Nephron (organoid): ENCODE results near the gene TRIM74.
"Not testable (repeated sequence)": the region's sequence is repeated elsewhere in the genome, so short reads cannot be mapped to it uniquely, and the experiment has no call there.

Experiments
- H3K27ac Mint-ChIP-seq, 3 experiments: 2 replicates each; pipeline ENCODE4 v1.8.0; 2020; ENCODE audit warnings: mixed read lengths in 3 of 3, mild to moderate bottlenecking in 2 of 3, moderate library complexity in 1 of 3
- H3K27me3 Mint-ChIP-seq: 2 replicates; pipeline ENCODE4 v1.8.0; 2021; ENCODE audit warnings: low read depth, mild to moderate bottlenecking, moderate library complexity, mixed read lengths
- H3K36me3 Mint-ChIP-seq: 2 replicates; pipeline ENCODE4 v1.8.0; 2020; ENCODE audit warnings: low read depth, mixed read lengths
- H3K4me1 Mint-ChIP-seq: 2 replicates; pipeline ENCODE4 v1.8.0; 2020; ENCODE audit warnings: mixed read lengths
- H3K4me3 Mint-ChIP-seq, 3 experiments: 2 replicates each; pipeline ENCODE4 v1.8.0; 2020; ENCODE audit warnings: mild to moderate bottlenecking in 3 of 3, mixed read lengths in 3 of 3, moderate library complexity in 2 of 3
- H3K9me3 Mint-ChIP-seq: 2 replicates; pipeline ENCODE4 v1.8.0; 2020; ENCODE audit warnings: mixed read lengths
- TF ChIP-seq, protein P1 (sequence below), 3 experiments: fragments of 200-600 bp; sonication (generic); IDR thresholded peaks; one replicate each; pipeline ENCODE4 v1.5.0; 2021; ENCODE audit warnings: antibody characterized with exemption in 3 of 3; ENCODE audit not compliant: unreplicated experiment in 3 of 3

TRIM74 gene

DNA sequence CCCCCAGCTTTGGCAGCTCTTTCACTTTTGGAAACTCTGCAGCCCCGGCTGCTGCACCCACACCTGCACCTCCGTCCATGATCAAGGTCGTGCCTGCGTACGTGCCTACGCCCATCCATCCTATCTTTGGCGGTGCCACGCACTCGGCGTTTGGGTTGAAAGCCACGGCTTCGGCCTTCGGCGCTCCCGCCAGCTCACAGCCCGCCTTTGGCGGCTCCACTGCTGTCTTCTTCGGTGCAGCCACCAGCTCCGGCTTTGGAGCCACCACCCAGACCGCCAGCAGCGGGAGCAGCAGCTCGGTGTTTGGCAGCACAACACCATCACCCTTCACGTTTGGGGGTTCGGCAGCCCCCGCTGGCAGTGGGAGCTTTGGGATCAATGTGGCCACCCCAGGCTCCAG, 26.3 kb downstream of the TRIM74 start:
- peaks cover 22% of the 10 kb centered on the region for H3K36me3 Mint-ChIP-seq
- not testable (repeated sequence) for H3K27me3 Mint-ChIP-seq, H3K27ac Mint-ChIP-seq, H3K9me3 Mint-ChIP-seq, H3K4me3 Mint-ChIP-seq
- peaks cover 11% of the 10 kb centered on the region for H3K4me1 Mint-ChIP-seq

DNA sequence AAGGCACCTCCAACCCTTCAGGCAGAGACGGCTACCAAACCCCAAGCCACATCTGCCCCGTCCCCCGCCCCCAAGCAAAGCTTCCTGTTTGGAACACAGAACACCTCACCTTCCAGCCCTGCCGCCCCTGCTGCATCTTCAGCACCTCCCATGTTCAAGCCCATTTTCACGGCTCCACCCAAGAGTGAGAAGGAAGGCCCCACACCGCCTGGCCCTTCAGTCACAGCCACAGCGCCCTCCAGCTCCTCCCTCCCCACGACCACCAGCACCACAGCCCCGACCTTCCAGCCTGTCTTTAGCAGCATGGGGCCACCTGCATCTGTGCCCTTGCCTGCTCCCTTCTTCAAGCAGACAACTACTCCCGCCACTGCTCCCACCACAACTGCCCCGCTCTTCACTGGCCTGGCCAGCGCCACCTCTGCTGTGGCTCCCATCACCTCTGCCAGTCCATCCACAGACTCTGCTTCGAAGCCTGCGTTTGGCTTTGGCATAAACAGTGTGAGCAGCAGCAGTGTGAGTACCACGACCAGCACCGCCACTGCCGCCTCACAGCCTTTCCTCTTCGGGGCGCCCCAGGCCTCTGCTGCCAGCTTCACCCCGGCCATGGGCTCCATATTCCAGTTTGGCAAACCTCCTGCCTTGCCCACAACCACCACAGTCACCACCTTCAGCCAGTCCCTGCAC, 27.1 kb downstream of the TRIM74 start:
- not testable (repeated sequence) for H3K27ac Mint-ChIP-seq, H3K27me3 Mint-ChIP-seq

DNA sequence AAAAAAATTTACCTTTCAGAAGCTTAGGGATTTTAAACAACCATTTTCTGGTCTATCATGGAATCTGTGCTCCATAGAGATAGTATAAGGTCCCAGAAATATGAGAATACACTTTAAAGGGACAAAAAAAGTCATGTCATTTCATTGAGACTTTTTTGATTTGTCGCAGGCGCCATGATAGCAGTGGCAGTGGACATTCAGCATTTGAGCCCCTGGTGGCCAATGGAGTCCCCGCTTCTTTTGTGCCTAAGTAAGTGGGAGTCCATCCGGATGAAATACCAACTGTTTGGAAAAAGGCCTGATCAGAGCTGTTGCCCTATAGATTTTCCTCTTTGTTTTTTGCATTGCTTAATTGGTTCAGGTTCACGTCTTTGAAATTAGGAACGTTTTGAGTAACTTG, 41.0 kb downstream of the TRIM74 start:
- H3K9me3 Mint-ChIP-seq, H3K4me3 Mint-ChIP-seq, H3K27ac Mint-ChIP-seq, H3K27me3 Mint-ChIP-seq: not testable (repeated sequence)
- Mint-ChIP-seq H3K4me1 (peaks cover 21% of the 10 kb centered on the region), H3K36me3 (peaks cover 48% of the 10 kb centered on the region)

More for the DNA sequence above, 27.1 kb downstream of the TRIM74 start:
- Mint-ChIP-seq H3K36me3 (peaks cover 24% of the 10 kb centered on the region), H3K4me1 (peaks cover 11% of the 10 kb centered on the region)
- H3K9me3 Mint-ChIP-seq, H3K4me3 Mint-ChIP-seq: not testable (repeated sequence)

DNA sequence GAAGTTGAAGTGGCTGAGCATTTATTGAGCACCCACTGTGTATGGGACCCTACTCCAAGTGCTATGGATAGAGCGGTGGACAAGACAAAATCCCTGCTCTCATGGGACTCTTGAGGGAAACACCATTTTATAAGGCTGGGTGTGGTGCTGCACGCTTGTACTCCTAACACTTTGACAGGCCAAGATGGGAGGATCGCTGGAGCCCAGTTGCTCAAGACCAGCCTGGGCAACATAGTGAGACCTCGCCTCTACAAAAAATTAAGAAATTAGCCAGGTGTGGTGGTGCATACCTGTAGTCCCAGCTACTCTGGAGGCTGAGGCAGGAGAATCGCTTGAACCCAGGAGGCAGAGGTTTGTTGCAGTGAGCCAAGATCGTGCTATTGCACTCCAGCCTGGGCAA, 41.5 kb downstream of the TRIM74 start:
- Mint-ChIP-seq H3K4me1 (peaks cover 21% of the 10 kb centered on the region), H3K36me3 (peaks cover 48% of the 10 kb centered on the region)
- H3K27me3 Mint-ChIP-seq, H3K9me3 Mint-ChIP-seq, H3K27ac Mint-ChIP-seq, H3K4me3 Mint-ChIP-seq: not testable (repeated sequence)

DNA sequence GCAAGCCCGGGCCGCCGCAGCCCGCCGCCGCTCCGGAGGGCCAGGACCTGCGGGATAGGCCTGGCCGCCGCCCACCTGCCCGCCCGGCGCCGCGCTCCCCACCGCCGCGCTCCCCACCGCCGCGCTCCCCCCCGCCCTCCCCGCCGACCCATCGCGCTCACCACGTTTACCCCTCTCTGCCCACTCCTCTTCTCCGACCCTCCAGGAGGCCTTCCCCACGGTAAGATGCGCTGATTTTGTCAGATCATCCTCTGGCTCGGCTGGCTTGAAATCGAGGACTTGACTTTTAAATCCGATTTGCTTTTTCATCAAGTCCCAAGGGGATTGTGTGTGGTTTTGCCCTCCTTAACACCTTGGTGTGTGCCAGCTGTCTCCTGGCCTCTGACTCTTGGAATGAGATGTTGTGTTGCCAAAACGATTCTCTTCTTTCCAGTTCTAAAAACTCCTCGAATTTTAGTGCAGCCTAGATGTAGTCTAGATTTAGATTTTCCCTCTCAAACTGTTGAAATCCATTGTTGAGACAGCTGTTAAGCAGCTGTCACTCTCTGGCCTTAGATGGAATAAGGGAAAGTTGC, 43.6 kb downstream of the TRIM74 start:
- Mint-ChIP-seq H3K27ac (peak overlapping the region; percentile 75 to 96 (median 96)), H3K4me1 (peaks cover 21% of the 10 kb centered on the region), H3K9me3 (no peaks in the 10 kb centered on the region), H3K4me3 (peak overlapping the region; percentile 97 to 100 (median 99)), H3K36me3 (peaks cover 43% of the 10 kb centered on the region), H3K27me3 (no peaks in the 10 kb centered on the region)
- TF ChIP-seq, protein P1, sequence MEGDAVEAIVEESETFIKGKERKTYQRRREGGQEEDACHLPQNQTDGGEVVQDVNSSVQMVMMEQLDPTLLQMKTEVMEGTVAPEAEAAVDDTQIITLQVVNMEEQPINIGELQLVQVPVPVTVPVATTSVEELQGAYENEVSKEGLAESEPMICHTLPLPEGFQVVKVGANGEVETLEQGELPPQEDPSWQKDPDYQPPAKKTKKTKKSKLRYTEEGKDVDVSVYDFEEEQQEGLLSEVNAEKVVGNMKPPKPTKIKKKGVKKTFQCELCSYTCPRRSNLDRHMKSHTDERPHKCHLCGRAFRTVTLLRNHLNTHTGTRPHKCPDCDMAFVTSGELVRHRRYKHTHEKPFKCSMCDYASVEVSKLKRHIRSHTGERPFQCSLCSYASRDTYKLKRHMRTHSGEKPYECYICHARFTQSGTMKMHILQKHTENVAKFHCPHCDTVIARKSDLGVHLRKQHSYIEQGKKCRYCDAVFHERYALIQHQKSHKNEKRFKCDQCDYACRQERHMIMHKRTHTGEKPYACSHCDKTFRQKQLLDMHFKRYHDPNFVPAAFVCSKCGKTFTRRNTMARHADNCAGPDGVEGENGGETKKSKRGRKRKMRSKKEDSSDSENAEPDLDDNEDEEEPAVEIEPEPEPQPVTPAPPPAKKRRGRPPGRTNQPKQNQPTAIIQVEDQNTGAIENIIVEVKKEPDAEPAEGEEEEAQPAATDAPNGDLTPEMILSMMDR (IDR thresholded peaks at IDR 0.05; ENCODE audit: unreplicated experiment in 3 of 3), result no peak

DNA sequence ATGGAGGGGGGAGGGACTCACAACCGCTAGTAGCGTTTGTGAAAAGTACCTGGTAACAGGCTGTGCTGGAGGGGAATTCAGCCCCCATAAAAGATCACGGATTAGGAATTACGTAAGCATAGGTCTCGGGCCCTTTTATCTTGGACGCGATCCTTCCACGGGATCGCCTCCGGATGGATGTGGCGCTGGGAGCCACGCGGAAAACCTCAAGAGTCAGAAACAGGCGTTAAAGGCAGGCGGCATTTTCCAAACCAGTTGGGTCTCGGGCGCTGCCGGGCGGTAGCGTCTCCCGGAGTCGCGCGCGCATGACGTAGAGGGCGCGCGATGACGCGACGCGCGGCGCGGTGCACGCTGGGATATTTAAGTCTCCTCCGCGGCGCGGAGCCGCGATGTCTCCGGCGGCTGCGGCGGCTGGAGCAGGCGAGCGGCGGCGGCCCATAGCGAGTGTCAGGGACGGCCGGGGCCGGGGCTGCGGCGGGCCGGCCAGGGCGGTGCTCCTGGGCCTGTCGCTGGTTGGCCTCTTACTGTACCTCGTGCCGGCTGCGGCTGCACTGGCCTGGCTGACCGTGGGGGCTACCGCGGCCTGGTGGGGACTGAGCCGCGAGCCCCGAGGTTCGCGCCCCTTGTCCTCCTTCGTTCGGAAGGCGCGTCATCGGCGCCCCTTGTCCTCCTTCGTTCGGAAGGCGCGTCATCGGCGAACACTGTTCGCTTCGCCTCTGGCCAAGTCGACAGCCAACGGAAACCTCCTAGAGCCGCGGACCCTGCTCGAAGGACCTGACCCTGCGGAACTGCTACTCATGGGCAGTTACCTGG, 44.3 kb downstream of the TRIM74 start, which contains the start of gene POM121:
TSS of gene POM121 (plus strand) at position 363 of the 813 bp plus-strand sequence. CDS start at position 390, 27 bp downstream.
- peaks cover 38% of the 10 kb centered on the region for H3K36me3 Mint-ChIP-seq
- H3K4me1 Mint-ChIP-seq, result peaks cover 21% of the 10 kb centered on the region
- peak within 1 kb of the TSS; percentile 99 to 100 (median 99) for H3K4me3 Mint-ChIP-seq
- H3K9me3 Mint-ChIP-seq, result no peaks in the 10 kb centered on the region
- H3K27me3 Mint-ChIP-seq, result no peaks in the 10 kb centered on the region
- TF ChIP-seq, protein P1 (IDR thresholded peaks at IDR 0.05; ENCODE audit: unreplicated experiment in 3 of 3), result no peak
- peak within 1 kb of the TSS; percentile 96 to 97 (median 96) for H3K27ac Mint-ChIP-seq

DNA sequence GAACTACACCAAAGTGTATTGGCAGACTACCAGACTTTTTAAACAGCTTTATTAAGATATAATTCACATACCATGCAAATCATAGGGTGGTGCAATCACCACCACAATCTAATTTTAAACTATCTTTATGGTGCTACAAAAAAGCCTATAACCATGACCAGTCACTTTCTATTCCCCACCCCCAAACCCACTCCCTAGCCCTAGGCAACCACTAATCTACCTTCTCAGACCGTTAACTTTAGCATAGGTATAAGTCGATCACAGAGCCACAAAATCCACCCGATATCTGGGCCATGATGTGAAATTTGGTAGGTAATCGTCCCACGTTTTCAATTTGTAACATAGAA, 44.9 kb downstream of the TRIM74 start:
- Mint-ChIP-seq H3K4me3 (peak overlapping the region; percentile 99 to 100 (median 99)), H3K4me1 (peaks cover 21% of the 10 kb centered on the region)

More for the DNA sequence above, 44.9 kb downstream of the TRIM74 start:
- Mint-ChIP-seq H3K9me3 (no peaks in the 10 kb centered on the region), H3K36me3 (peaks cover 35% of the 10 kb centered on the region), H3K27me3 (no peaks in the 10 kb centered on the region), H3K27ac (peak overlapping the region; percentile 95 to 97 (median 96))
- TF ChIP-seq, protein P1 (IDR thresholded peaks at IDR 0.05; ENCODE audit: unreplicated experiment in 3 of 3), result no peak
